Endothelial cell of umbilical vein (primary cell): Measurements from ENCODE around the gene USP48. TPM values are rescaled to one million over a fixed set of nuclear protein-coding genes. Genes with fewer than 3 reads are reported as not detected.

Experiments used
- BruUV-seq: library from RNA; stranded (reverse); fragments of 400-500 nt; replicated peaks from 2 replicates; lab custom pipeline; 2021; lab: Mats Ljungman, UMichigan
- CTCF ChIA-PET: fragments of 300-600, 350-600 bp; sonication (Branson Sonifier 250); formaldehyde crosslinking; loops from one replicate; lab custom pipeline; 2021; ENCODE audit warnings: antibody characterized with exemption, inconsistent platforms; lab: Charles Lee
- POLR2A ChIA-PET: fragments of 300-600, 350-600 bp; sonication (Branson Sonifier 250); formaldehyde crosslinking; loops from one replicate; lab custom pipeline; 2021; ENCODE audit warnings: antibody characterized with exemption, inconsistent platforms; lab: Charles Lee
- DNase-seq: peaks from one replicate; pipeline ENCODE4 v3.0.0-alpha.2; 2011; ENCODE audit warnings: low read depth, low spot score
- FAIRE-seq: peaks from 2 replicates; lab custom pipeline; 2011; peaks lifted over from hg19 to GRCh38; lab: Jason Lieb, UNC
- H2AFZ ChIP-seq: 2 replicates; pipeline ENCODE4 v1.6.0; 2012; ENCODE audit warnings: low read depth, low read length, control low read depth, inconsistent platforms
- H3K27ac ChIP-seq: 2 replicates; pipeline ENCODE4 v1.5.1; 2011; ENCODE audit warnings: low read depth, mild to moderate bottlenecking, control low read depth, low read length, moderate library complexity; ENCODE audit not compliant: insufficient read depth
- H3K27me3 ChIP-seq, 2 experiments: 2 replicates each; pipeline versions ENCODE4 v1.6.0 to v1.6.1; 2011; ENCODE audit warnings: low read length in 2 of 2, mixed read lengths in 1 of 2; ENCODE audit not compliant: control insufficient read depth in 2 of 2, insufficient read depth in 2 of 2
- H3K36me3 ChIP-seq, 2 experiments: 2 replicates in 1 of 2; 3 replicates in 1 of 2; pipeline ENCODE4 v1.5.1; 2011; ENCODE audit warnings: low read length in 2 of 2, mild to moderate bottlenecking in 1 of 2, moderate library complexity in 1 of 2; ENCODE audit not compliant: control insufficient read depth in 2 of 2, insufficient read depth in 2 of 2; ENCODE audit errors: extremely low read depth in 1 of 2
- H3K4me1 ChIP-seq: 3 replicates; pipeline ENCODE4 v1.5.1; 2011; ENCODE audit warnings: mild to moderate bottlenecking, low read length; ENCODE audit not compliant: control insufficient read depth, insufficient read depth; ENCODE audit errors: extremely low read depth
- H3K4me2 ChIP-seq: 2 replicates; pipeline ENCODE4 v1.6.1; 2011; ENCODE audit warnings: low read length, control low read depth, mixed read lengths; ENCODE audit not compliant: insufficient read depth
- H3K4me3 ChIP-seq, 3 experiments: fragments of 200-600 bp in 1 of 3; sonication (generic), shearing (Covaris generic) in 1 of 3; replicated peaks in 1 of 3; 2 replicates each; pipeline ENCODE4 v1.5.1; 2011 to 2016; ENCODE audit warnings: control low read depth in 3 of 3, low read length in 3 of 3, mild to moderate bottlenecking in 2 of 3, inconsistent platforms in 1 of 3, low read depth in 1 of 3, moderate library complexity in 1 of 3; ENCODE audit not compliant: insufficient read depth in 1 of 3
- H3K79me2 ChIP-seq: 2 replicates; pipeline ENCODE4 v1.6.0; 2012; ENCODE audit warnings: low read length, inconsistent platforms; ENCODE audit not compliant: control insufficient read depth, insufficient read depth
- H3K9ac ChIP-seq: replicated peaks from 2 replicates; pipeline ENCODE3; 2011; ENCODE audit warnings: low read length, control low read depth; ENCODE audit not compliant: insufficient read depth; ENCODE audit errors: extremely low read depth
- H3K9me1 ChIP-seq: replicated peaks from 3 replicates; pipeline ENCODE4 v1.6.0; 2011; ENCODE audit warnings: mild to moderate bottlenecking, low read length; ENCODE audit not compliant: control insufficient read depth, insufficient read depth; ENCODE audit errors: extremely low read depth
- H3K9me3 ChIP-seq: replicated peaks from 2 replicates; pipeline ENCODE4 v1.5.1; 2012; ENCODE audit warnings: low read length, inconsistent platforms; ENCODE audit not compliant: control insufficient read depth, insufficient read depth
- H4K20me1 ChIP-seq: replicated peaks from 2 replicates; pipeline ENCODE3; 2011; ENCODE audit warnings: mild to moderate bottlenecking, low read length; ENCODE audit not compliant: control insufficient read depth, insufficient read depth; ENCODE audit errors: extremely low read depth
- CTCF ChIP-seq, 2 donors: IDR thresholded peaks; 1 replicate in 1 of 2; 2 replicates in 1 of 2; pipeline ENCODE4 v1.5.1; 2011; ENCODE audit warnings: low read length in 2 of 2, mild to moderate bottlenecking in 2 of 2, moderate library complexity in 2 of 2, control low read depth in 1 of 2, inconsistent platforms in 1 of 2, low read depth in 1 of 2; ENCODE audit not compliant: insufficient read depth in 1 of 2; ENCODE audit errors: extremely low read depth in 1 of 2
- EZH2 ChIP-seq: IDR thresholded peaks from 2 replicates; pipeline ENCODE4 v1.6.1; 2012; ENCODE audit warnings: borderline replicate concordance, low read depth, mild to moderate bottlenecking, moderate library complexity, low read length, inconsistent platforms; ENCODE audit not compliant: severe bottlenecking
- FOS ChIP-seq: IDR thresholded peaks from 2 replicates; pipeline ENCODE4 v1.6.1; 2011; ENCODE audit warnings: mild to moderate bottlenecking, low read length, moderate library complexity, borderline replicate concordance; ENCODE audit not compliant: insufficient read depth
- GATA2 ChIP-seq: IDR thresholded peaks from 2 replicates; pipeline ENCODE4 v1.7.0; 2011; ENCODE audit warnings: low read depth, mild to moderate bottlenecking, moderate library complexity, mixed read lengths, low read length; ENCODE audit not compliant: insufficient read length, insufficient read depth
- JUN ChIP-seq: IDR thresholded peaks from 2 replicates; pipeline ENCODE4 v1.6.1; 2011; ENCODE audit warnings: borderline replicate concordance, low read depth; ENCODE audit not compliant: insufficient read length, insufficient read depth
- MYC ChIP-seq: IDR thresholded peaks from one replicate; pipeline ENCODE4 v1.6.1; 2011; ENCODE audit warnings: mild to moderate bottlenecking, low read depth, low read length
- POLR2A ChIP-seq: IDR thresholded peaks from 2 replicates; pipeline ENCODE4 v1.6.1; 2012; ENCODE audit warnings: low read depth, mild to moderate bottlenecking, control low read depth, low read length
- POLR2AphosphoS5 ChIP-seq: IDR thresholded peaks from 2 replicates; pipeline ENCODE4 v1.6.1; 2012; ENCODE audit warnings: low read depth, mild to moderate bottlenecking, control low read depth, low read length, moderate library complexity; ENCODE audit not compliant: insufficient read depth
- dilution Hi-C: fragments of 300-500 bp; cut with MboI; formaldehyde crosslinking; loops from one replicate; pipeline ENCODE4 v1.15.0; 2019; ENCODE audit warnings: low sequenced_read_pairs; ENCODE audit not compliant: extremely low pct_ligation_motif_present
- intact Hi-C: fragments of 100-400 bp; cut with micrococcal nuclease; formaldehyde crosslinking; loops from one replicate; pipeline ENCODE4 v1.10.0; 2022
- polyA plus RNA-seq, 4 experiments: library from polyadenylated mRNA; depleted of rRNA in 3 of 4; stranded (reverse) in 3 of 4; unstranded in 1 of 4; fragments of >200 nt; gene quantifications; 2 replicates each; pipeline versions ENCODE4 v1.2.1 to v1.2.3, GENCODE V29; 2011 to 2012; ENCODE audit warnings: missing spikeins in 1 of 4
- total RNA-seq: library from RNA; stranded (reverse); gene quantifications from 2 replicates; pipeline ENCODE4 v1.2.3, GENCODE V29; 2021
- TF ChIP-seq, protein P1 (sequence below): IDR thresholded peaks from 2 replicates; pipeline ENCODE4 v1.6.1; 2011; ENCODE audit not compliant: insufficient read depth, insufficient read length

USP48 gene
- total and polyA plus RNA-seq, 2 donors (not counting 3 experiments of a cell fraction or from before 2014, with no cell fraction given), result 27.2 to 149 TPM

GRCh38 chr1:21828075-21828474, 45.1 kb upstream of the USP48 start:
- intact Hi-C loops (no loop called here), dilution Hi-C loops (no loop called here)
- CTCF ChIA-PET, result no interaction called here
- Histone ChIP-seq H3K36me3 (peaks cover 68 to 86% of the 10 kb centered on the region in 2 experiments), H3K9me3 (no peaks in the 10 kb centered on the region), H3K27me3 (no peaks in the 10 kb centered on the region), H3K27ac (no peak overlapping the region), H3K4me1 (no peaks in the 10 kb centered on the region), H3K4me2 (no peak overlapping the region), H4K20me1 (no peaks in the 10 kb centered on the region), H3K4me3 (no peak overlapping the region), H3K9me1 (no peaks in the 10 kb centered on the region), H3K9ac (no peak overlapping the region), H3K79me2 (peaks cover 8% of the 10 kb centered on the region), H2AFZ (no peak overlapping the region)
- no peak for DNase-seq
- no peak for FAIRE-seq
- POLR2A ChIA-PET, result no interaction called here
- TF ChIP-seq GATA2, result no peak
- TF ChIP-seq FOS, result no peak
- no peak for TF ChIP-seq MYC
- no peak for TF ChIP-seq EZH2
- no peak for TF ChIP-seq JUN
- TF ChIP-seq, protein P1, sequence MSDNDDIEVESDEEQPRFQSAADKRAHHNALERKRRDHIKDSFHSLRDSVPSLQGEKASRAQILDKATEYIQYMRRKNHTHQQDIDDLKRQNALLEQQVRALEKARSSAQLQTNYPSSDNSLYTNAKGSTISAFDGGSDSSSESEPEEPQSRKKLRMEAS, result no peak
- no peak for TF ChIP-seq POLR2A
- TF ChIP-seq CTCF (IDR thresholded peaks at IDR 0.05; ENCODE audit: extremely low read depth in 1 of 2, insufficient read depth in 1 of 2, low read depth in 1 of 2, low read length in 2 of 2), result no peak
- no peak for TF ChIP-seq POLR2AphosphoS5
- no TSS peak for BruUV-seq
